ENCODE results near the gene SGTA.
"Not testable (repeated sequence)": the region's sequence is repeated elsewhere in the genome, so short reads cannot be mapped to it uniquely, and the experiment has no call there.

The SGTA gene

DNA sequence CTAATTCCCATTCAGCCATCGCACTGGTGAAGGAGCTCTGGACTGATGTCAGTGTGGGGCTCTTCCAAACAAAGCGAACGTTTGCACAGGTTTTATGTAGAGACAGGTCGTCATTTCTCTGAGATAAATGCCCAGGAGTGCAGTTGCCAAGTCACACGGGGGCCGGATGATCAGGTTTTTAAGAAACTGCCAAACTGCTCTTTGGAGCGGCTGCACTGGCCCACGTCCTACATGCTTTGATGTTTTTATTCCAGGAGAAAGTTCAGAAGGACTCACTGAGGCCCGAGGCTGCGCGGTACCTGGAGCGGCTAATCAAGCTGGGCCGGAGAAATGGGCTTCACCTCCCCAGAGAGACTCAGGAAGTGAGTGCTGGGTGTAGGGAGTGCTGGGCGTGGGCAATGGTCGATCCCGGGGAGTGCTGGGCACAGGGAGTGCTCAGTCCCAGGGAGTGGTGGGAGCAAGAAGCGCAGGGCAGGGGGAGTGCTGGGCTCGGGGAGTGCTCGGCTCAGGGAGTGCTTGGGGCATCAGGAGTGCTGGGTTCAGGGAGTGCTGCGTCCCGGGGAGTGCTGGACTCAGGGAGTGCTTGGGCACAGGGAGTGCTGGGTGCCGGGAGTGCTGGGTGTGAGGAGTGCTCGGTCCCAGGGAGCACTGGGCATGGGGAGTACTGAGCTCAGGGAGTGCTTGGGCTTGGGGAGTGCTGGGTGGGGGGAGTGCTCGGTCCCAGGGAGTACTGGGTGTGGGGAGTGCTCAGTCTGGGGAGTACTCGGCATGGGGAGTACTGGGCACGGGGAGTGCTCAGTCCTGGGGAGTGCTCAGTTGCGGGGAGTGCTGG, 13.0 kb upstream of the SGTA start:
- in situ Hi-C loops (cut with MboI; ENCODE audit: low sequenced_read_pairs), result no loop called here

GRCh38 chr19:2793577-2793976, 10.5 kb upstream of the SGTA start:
- in situ Hi-C loops (cut with MboI; ENCODE audit: low sequenced_read_pairs), result no loop called here

DNA sequence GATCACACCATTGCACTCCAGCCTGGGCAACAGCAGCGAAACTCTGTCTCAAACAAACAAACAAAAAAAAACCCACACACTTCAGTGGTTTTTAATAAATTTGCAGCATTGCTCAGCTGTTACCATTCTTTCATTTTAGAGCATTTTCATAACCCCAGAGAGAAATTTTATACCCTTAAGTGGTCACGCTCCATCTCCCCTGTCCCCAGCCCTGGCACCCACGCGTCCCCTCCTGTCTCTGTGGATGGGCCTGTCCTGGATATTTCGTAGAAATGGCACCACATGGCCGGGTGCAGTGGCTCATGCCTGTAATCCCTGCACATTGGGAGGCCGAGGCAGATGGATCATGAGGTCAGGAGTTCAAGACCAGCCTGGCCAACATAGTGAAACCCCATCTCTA, 10.1 kb upstream of the SGTA start:
- in situ Hi-C loops (cut with MboI; ENCODE audit: low sequenced_read_pairs), result no loop called here

GRCh38 chr19:2792666-2793065, 9.6 kb upstream of the SGTA start:
- in situ Hi-C loops (cut with MboI; ENCODE audit: low sequenced_read_pairs), result not testable (repeated sequence)

DNA sequence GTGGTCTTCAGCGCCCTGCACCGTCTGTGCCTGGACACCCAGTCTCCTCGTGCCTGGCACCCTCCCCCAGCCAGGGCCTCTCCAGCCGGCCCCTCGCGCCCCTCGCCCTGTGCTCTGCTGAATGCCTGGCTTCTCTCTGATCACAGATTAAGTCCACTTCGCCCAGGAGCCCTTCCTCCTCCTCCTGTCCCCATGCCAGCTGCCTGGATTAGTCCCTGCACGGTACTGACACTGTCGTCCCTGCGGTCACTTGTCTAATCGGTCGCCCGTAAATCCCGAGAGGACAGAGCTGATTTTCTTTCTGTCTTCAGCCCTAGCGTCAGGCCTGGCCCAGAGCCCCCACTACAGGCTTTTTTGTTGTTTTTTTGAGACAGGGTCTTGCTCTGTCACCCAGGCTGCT, 8.8 kb upstream of the SGTA start:
- in situ Hi-C loops (cut with MboI; ENCODE audit: low sequenced_read_pairs), result no loop called here

DNA sequence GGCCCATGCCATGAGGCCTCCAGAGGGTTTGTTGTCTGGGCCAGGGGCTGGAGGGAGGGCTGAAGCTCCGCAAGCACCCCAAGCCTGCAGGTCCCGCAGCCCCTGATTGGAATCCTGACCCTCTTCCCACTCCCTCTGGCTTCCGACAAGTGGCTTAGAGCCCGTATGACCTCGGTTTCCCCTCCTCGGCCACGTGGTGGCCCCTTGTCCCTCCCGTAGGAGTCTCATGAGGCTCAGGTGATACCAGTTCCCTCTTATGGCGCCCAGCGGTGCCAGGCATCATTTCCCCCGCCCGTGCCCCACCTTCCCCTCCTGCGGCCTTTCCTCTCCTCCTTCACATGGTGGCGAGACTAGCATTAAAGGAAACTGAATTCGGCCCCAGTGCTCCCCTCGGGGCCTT, 8.4 kb upstream of the SGTA start:
- in situ Hi-C loops (cut with MboI; ENCODE audit: low sequenced_read_pairs), result no loop called here

- in situ Hi-C loops (cut with MboI; ENCODE audit: low sequenced_read_pairs), result no loop called here
Observed at GRCh38 chr19:2790557-2791271, 7.6 kb upstream of the SGTA start.

DNA sequence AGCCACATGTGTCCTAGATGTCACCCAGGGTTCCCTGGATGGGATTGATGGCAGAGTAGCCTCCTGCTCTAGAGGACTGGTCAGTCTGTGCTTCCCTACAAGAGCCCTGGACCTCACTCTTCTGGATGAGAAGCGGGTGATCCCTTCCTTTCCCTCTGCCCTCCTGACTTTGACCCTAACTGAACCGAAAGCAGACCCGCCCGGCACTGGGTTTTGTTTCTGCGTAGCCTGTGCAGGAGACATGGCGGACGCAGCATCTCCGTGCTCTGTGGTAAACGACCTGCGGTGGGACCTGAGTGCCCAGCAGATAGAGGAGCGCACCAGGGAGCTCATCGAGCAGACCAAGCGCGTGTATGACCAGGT, 7.1 kb upstream of the SGTA start:
- in situ Hi-C loops (cut with MboI; ENCODE audit: low sequenced_read_pairs), result no loop called here

GRCh38 chr19:2788237-2788636, 5.2 kb upstream of the SGTA start:
- in situ Hi-C loops (cut with MboI; ENCODE audit: low sequenced_read_pairs), result no loop called here

DNA sequence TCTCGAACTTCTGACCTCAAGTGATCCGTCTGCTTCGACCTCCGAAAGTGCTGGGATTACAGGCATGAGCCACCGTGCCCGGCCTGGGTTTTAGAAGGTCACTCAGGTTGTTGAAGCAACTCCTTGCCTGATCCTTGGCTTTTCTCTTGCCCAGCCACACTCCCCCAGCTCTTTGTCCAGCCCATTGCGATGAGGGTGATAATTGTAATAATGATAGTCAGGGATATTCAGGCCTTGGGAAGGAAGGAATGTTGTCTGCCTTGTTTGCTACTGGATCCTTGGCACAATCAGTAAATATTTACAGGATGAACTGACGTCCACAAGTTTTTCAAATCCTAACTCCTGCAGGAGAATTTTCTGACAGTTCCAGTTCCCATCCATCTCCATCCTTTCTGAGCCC, 4.0 kb upstream of the SGTA start:
- in situ Hi-C loops (cut with MboI; ENCODE audit: low sequenced_read_pairs), result no loop called here

DNA sequence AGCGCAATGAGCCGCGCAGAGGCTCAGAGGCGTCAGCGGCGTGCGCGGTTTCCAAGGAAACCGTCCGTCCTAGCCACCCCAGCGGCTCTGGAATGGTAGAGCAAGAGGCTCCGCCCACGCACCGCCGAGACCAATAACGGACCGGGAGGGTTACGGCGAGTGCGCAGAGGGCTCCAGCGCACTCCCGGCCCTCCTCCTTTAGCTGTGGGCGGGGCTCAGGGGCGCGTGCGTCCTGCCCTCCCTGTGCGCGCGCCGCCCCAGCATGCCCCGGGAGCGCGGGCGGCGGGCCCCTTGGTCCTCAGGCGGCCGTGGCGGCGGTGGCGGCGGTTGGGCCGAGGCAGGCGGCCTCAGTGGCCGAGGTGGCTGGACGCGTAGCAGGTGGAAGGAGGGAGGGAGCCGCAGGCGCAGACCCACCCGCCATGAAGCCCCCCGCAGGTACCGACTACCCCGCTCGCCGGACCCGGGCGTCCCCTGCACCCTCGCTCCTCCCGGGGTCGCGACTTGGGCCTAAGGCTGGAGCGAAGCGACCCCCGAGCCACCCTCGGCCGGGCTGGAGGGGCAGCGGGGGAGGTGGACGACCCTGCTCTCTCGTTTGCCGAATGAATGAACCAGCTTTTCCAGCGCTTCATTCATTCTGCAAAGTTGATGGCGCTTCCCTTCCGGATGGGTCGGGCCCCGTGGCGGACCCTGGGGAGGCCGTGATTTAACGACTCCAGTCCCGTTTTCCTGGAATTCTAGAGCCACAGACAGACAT, 2.3 kb upstream of the SGTA start, which contains the start of gene THOP1:
Gene THOP1 (plus strand): TSS at position 260 of the 754 bp plus-strand sequence. CDS start 160 bp downstream, at position 420.
- in situ Hi-C loops (cut with MboI; ENCODE audit: low sequenced_read_pairs), result no loop called here

GRCh38 chr19:2783781-2784145, 690 bp upstream of the SGTA start:
- in situ Hi-C loops (cut with MboI; ENCODE audit: low sequenced_read_pairs), result no loop called here

DNA sequence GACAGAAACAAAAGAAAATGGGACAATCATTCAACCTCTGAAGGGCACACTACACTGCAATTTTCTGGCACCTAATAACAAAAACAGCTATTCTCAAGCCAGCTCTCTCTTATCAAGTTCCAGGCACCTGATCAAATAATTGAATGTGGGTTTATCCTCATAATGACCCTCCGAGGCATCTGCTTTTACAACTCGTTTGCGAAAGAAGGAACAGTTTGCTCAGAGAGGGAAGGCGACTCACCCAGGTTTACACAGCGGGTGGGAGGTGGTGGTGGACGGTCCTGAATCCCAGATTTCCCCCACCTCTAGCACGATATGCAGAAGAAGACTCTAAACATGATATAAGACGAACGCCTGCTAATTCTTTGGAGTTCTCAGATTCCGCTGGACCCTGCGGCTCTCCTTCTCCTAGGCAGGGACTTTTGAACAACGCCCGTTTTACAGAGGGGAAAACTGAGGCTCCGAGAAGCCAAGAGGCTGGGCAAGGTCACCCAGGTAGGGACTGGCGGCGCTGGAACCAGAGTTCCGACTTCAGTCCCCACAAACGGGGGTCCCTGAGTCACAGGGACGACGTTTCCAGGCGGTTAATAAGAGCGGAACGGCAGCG, 641 bp downstream of the SGTA start:
- in situ Hi-C loops (cut with MboI; ENCODE audit: low sequenced_read_pairs), result no loop called here

- in situ Hi-C loops (cut with MboI; ENCODE audit: low sequenced_read_pairs), result no loop called here
Observed at GRCh38 chr19:2780284-2780683, 2.8 kb downstream of the SGTA start.

DNA sequence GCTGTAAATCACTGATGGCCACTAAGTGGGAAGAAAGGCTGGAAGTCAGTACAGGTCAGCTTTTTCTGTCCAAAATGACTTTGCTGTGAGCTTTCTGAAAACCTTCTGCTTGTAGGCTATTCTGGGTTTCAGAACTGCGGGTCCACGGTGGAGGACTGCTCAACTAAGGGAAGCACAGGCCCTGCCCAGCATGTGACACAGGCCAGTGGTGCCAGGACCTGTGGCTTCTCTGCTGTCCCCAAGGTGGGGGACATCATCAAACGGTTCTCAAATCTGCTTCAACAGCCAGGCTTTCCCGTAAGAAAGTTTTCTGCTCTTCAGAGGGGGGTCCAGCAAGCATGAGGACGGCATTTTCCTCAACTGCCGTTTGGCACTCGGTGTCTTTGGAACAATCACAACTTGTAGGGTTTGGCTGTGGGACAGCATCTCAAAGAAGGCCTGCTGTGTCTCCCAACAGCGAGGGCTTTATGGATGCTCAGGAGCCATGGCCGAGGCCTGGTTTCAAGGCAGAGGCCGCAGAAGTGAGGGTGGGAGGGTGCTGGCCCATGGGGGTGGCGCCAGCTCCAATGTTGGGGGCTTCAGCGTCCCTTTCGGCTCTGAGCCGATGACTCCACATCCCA, 3.8 kb downstream of the SGTA start:
- in situ Hi-C loops (cut with MboI; ENCODE audit: low sequenced_read_pairs), result no loop called here

GRCh38 chr19:2777952-2778683, 5.0 kb downstream of the SGTA start:
- in situ Hi-C loops (cut with MboI; ENCODE audit: low sequenced_read_pairs), result no loop called here

DNA sequence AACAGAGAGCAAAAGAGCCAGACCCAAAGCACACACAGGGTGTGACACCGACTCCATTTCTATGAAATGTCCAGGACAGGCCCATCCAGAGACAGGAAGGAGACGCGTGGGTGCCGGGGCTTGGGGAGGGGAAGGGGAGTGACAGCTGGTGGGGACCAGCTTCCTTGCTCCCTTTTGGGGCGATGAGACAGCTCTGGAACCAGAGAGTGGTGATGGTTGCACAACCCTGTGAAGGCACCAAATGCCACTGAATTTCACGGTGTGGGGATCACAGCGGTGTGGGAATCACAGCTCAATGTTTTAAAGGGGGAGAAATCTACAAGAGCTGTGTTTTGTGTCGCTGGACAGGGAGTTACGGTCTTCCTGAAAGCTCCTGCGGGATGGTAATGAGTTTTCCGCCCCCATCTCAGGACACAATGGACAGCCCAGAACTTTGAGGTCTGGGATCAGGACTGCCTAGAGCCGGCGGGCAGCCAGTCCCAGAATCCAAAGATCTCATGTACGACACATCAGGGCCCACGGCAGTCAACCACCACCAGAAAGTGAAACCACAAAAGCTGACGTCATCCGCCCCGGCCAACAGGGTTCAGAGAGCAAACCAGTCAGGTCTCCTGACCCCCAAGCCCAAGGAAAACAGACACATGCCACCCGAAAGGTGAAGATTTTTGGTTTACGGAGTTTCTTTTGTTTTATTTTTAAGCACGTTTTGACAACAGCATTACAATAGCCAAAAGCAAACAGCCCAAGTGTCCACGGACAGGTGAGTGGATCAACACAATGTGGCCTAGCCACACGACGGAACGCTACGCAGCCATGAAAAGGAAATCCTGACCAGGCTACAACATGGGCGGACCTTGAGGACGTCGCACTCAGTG, 7.3 kb downstream of the SGTA start:
- in situ Hi-C loops (cut with MboI; ENCODE audit: low sequenced_read_pairs), result no loop called here

GRCh38 chr19:2774953-2775555, 8.0 kb downstream of the SGTA start:
- in situ Hi-C loops (cut with MboI; ENCODE audit: low sequenced_read_pairs), result no loop called here
